GM21529 (cell line): ENCODE data around the gene SUMO1.

Source experiments
- ATAC-seq: cut with Tn5 transposase; IDR thresholded peaks from one replicate; pipeline ENCODE4 v1.9.1; 2021; ENCODE audit not compliant: unreplicated experiment

The SUMO1 gene

GRCh38 chr2:202157211-202157990 lies 81.0 kb downstream of the SUMO1 start:
- no peak for ATAC-seq
